GM19324 (cell line): Measurements from ENCODE around the gene ST3GAL3.

Source experiments
- ATAC-seq: cut with Tn5 transposase; IDR thresholded peaks from one replicate; pipeline ENCODE4 v1.9.1; 2021; ENCODE audit warnings: mild to moderate bottlenecking, moderate library complexity; ENCODE audit not compliant: unreplicated experiment, low FRiP score

Gene ST3GAL3

GRCh38 chr1:43952731-43953346 is 245.5 kb downstream of the ST3GAL3 start:
- no peak for ATAC-seq

- ATAC-seq: no peak
Measured at GRCh38 chr1:43953361-43953760, 246.0 kb downstream of the ST3GAL3 start.

GRCh38 chr1:43954036-43954435 is 246.7 kb downstream of the ST3GAL3 start:
- ATAC-seq: no peak

GRCh38 chr1:43956234-43956633 is 248.9 kb downstream of the ST3GAL3 start:
- ATAC-seq: no peak

- no peak for ATAC-seq
Measured at GRCh38 chr1:43957407-43958040, 250.2 kb downstream of the ST3GAL3 start.

- ATAC-seq: no peak
Measured at GRCh38 chr1:43958351-43959255, 251.3 kb downstream of the ST3GAL3 start.

GRCh38 chr1:43960798-43961197 is 253.5 kb downstream of the ST3GAL3 start:
- no peak for ATAC-seq

GRCh38 chr1:43961692-43962091 is 254.4 kb downstream of the ST3GAL3 start:
- ATAC-seq: no peak

- ATAC-seq: no peak
Measured at GRCh38 chr1:43962324-43962723, 255.0 kb downstream of the ST3GAL3 start.

GRCh38 chr1:43963006-43963405 is 255.7 kb downstream of the ST3GAL3 start:
- ATAC-seq: no peak

- ATAC-seq: no peak
Measured at GRCh38 chr1:43963890-43964289, 256.6 kb downstream of the ST3GAL3 start.

- no peak for ATAC-seq
Measured at GRCh38 chr1:43965316-43965715, 258.0 kb downstream of the ST3GAL3 start.

GRCh38 chr1:43968348-43968948 is 261.1 kb downstream of the ST3GAL3 start:
- ATAC-seq: no peak

GRCh38 chr1:43969416-43969745 is 262.0 kb downstream of the ST3GAL3 start:
- ATAC-seq: no peak

GRCh38 chr1:43969746-43970466 is 262.6 kb downstream of the ST3GAL3 start, which contains the start of gene DPH2:
Gene DPH2, plus strand, starts transcription at chr1:43970010. Its CDS starts 166 bp downstream, at chr1:43970176.
- ATAC-seq: peak; percentile 71

- ATAC-seq: no peak
Measured at GRCh38 chr1:43970502-43970901, 263.2 kb downstream of the ST3GAL3 start.

- ATAC-seq: no peak
Measured at GRCh38 chr1:43970911-43971310, 263.6 kb downstream of the ST3GAL3 start.

- ATAC-seq: no peak
Measured at GRCh38 chr1:43971336-43971980, 264.1 kb downstream of the ST3GAL3 start.

- ATAC-seq: no peak
Measured at GRCh38 chr1:43973981-43974442, 266.7 kb downstream of the ST3GAL3 start.
